H1 (cell line): Measurements from ENCODE around the gene NOS2. TPM values are rescaled to one million over a fixed set of nuclear protein-coding genes. Genes with fewer than 3 reads are reported as not detected.
"Not testable (repeated sequence)": the region's sequence is repeated elsewhere in the genome, so short reads cannot be mapped to it uniquely, and the experiment has no call there.

Experiments
- CTCF ChIA-PET: fragments of 300-600 bp; sonication (Branson Sonifier 250); formaldehyde crosslinking; loops from one replicate; lab custom pipeline; 2021; ENCODE audit not compliant: partially characterized antibody; lab: Charles Lee
- POLR2A ChIA-PET: fragments of 300-600 bp; sonication (Branson Sonifier 250); formaldehyde crosslinking; loops from one replicate; lab custom pipeline; 2021; ENCODE audit warnings: inconsistent platforms; ENCODE audit not compliant: partially characterized antibody; lab: Charles Lee
- DNase-seq, 2 experiments: peaks; one replicate each; pipeline versions ENCODE4 v3.0.0 to v3.0.0-alpha.2; 2010 to 2022; ENCODE audit warnings: low spot score in 2 of 2, low read depth in 1 of 2, mixed read lengths in 1 of 2
- FAIRE-seq: peaks from 2 replicates; lab custom pipeline; 2011; peaks lifted over from hg19 to GRCh38; lab: Jason Lieb, UNC
- H2AFZ ChIP-seq: 2 replicates; pipeline ENCODE4 v1.8.1; 2012; ENCODE audit warnings: low read length, inconsistent platforms
- H2AK5ac ChIP-seq: 2 replicates; pipeline ENCODE4 v1.6.1; 2013; ENCODE audit warnings: low read depth, low read length
- H2BK120ac ChIP-seq: replicated peaks from 2 replicates; pipeline ENCODE3; 2013; ENCODE audit warnings: low read depth, low read length, inconsistent platforms
- H2BK12ac ChIP-seq: 2 replicates; pipeline ENCODE4 v1.6.1; 2013; ENCODE audit warnings: low read depth, low read length
- H2BK15ac ChIP-seq: 2 replicates; pipeline ENCODE4 v1.6.1; 2013; ENCODE audit warnings: low read length
- H2BK20ac ChIP-seq: 2 replicates; pipeline ENCODE4 v1.6.1; 2013; ENCODE audit warnings: low read length
- H2BK5ac ChIP-seq: 2 replicates; pipeline ENCODE4 v1.6.1; 2013; ENCODE audit warnings: low read depth, low read length
- H3K14ac ChIP-seq: 2 replicates; pipeline ENCODE4 v1.6.1; 2013; ENCODE audit warnings: inconsistent platforms; ENCODE audit not compliant: insufficient read length
- H3K18ac ChIP-seq: 2 replicates; pipeline ENCODE4 v1.6.1; 2013; ENCODE audit warnings: low read length; ENCODE audit errors: extremely low read depth
- H3K23ac ChIP-seq: 2 replicates; pipeline ENCODE4 v1.6.1; 2013; ENCODE audit warnings: inconsistent platforms; ENCODE audit not compliant: insufficient read length
- H3K23me2 ChIP-seq: 2 replicates; pipeline ENCODE4 v1.6.1; 2013; ENCODE audit warnings: low read depth, low read length
- H3K27ac ChIP-seq: 2 replicates; pipeline ENCODE4 v1.6.1; 2011; ENCODE audit warnings: low read depth, low read length, inconsistent platforms
- H3K27me3 ChIP-seq, 4 experiments: replicated peaks in 1 of 4; 1 replicate in 1 of 4; 2 replicates in 3 of 4; pipeline versions ENCODE4 v1.6.1 to v1.8.1; 2011 to 2013; ENCODE audit warnings: low read length in 3 of 4, mild to moderate bottlenecking in 3 of 4, inconsistent platforms in 2 of 4, mixed read lengths in 2 of 4, moderate library complexity in 1 of 4; ENCODE audit not compliant: control insufficient read depth in 3 of 4, insufficient read depth in 3 of 4; ENCODE audit errors: extremely low read depth in 1 of 4
- H3K36me3 ChIP-seq, 4 experiments: 2 replicates each; pipeline versions ENCODE4 v1.6.1 to v1.8.1; 2011 to 2013; ENCODE audit warnings: mild to moderate bottlenecking in 4 of 4, low read length in 3 of 4, moderate library complexity in 2 of 4, control low read depth in 1 of 4, inconsistent platforms in 1 of 4; ENCODE audit not compliant: insufficient read depth in 4 of 4, control insufficient read depth in 2 of 4
- H3K4ac ChIP-seq: replicated peaks from 2 replicates; pipeline ENCODE3; 2013; ENCODE audit warnings: low read length, low read depth, mixed read lengths, inconsistent platforms; ENCODE audit not compliant: insufficient read length
- H3K4me1 ChIP-seq, 4 experiments: replicated peaks in 1 of 4; 1 replicate in 1 of 4; 2 replicates in 3 of 4; pipeline versions ENCODE4 v1.6.1 to v1.8.1; 2011 to 2013; ENCODE audit warnings: low read length in 3 of 4, inconsistent platforms in 2 of 4, mixed read lengths in 1 of 4; ENCODE audit not compliant: insufficient read depth in 4 of 4, control insufficient read depth in 3 of 4
- H3K4me2 ChIP-seq, 2 experiments: 2 replicates each; pipeline versions ENCODE4 v1.6.1 to v1.8.1; 2011 to 2013; ENCODE audit warnings: low read depth in 2 of 2, low read length in 2 of 2, control low read depth in 1 of 2, inconsistent platforms in 1 of 2, mild to moderate bottlenecking in 1 of 2; ENCODE audit not compliant: insufficient read depth in 1 of 2
- H3K4me3 ChIP-seq, 4 experiments: fragments of 200-600, 300-600 bp in 1 of 4; sonication (generic), shearing (Covaris generic), sonication (Bioruptor Twin) in 1 of 4; 2 replicates each; pipeline versions ENCODE4 v1.5.1 to v1.8.1; 2011 to 2016; ENCODE audit warnings: low read length in 4 of 4, low read depth in 3 of 4, control low read depth in 2 of 4, inconsistent platforms in 2 of 4, mild to moderate bottlenecking in 2 of 4, mixed read lengths in 1 of 4, moderate library complexity in 1 of 4; ENCODE audit not compliant: insufficient read depth in 2 of 4; ENCODE audit errors: extremely low read depth in 1 of 4
- H3K56ac ChIP-seq: replicated peaks from 2 replicates; pipeline ENCODE3; 2013; ENCODE audit warnings: low read depth, mild to moderate bottlenecking, mixed read lengths, low read length, inconsistent platforms; ENCODE audit not compliant: insufficient read length
- H3K79me1 ChIP-seq: 2 replicates; pipeline ENCODE4 v1.6.1; 2013; ENCODE audit warnings: low read depth, low read length, control low read depth
- H3K79me2 ChIP-seq, 2 experiments: 2 replicates each; pipeline versions ENCODE4 v1.6.1 to v1.8.1; 2012 to 2013; ENCODE audit warnings: low read length in 2 of 2, mild to moderate bottlenecking in 2 of 2, inconsistent platforms in 1 of 2; ENCODE audit not compliant: insufficient read depth in 2 of 2, control insufficient read depth in 1 of 2
- H3K9ac ChIP-seq, 4 experiments: replicated peaks in 1 of 4; 1 replicate in 1 of 4; 2 replicates in 3 of 4; pipeline versions ENCODE4 v1.6.1 to v1.8.1; 2011 to 2013; ENCODE audit warnings: low read depth in 3 of 4, low read length in 3 of 4, control low read depth in 2 of 4, mild to moderate bottlenecking in 2 of 4, moderate library complexity in 2 of 4, inconsistent platforms in 1 of 4; ENCODE audit errors: extremely low read depth in 1 of 4
- H3K9me3 ChIP-seq, 2 experiments: 2 replicates each; pipeline versions ENCODE4 v1.6.1 to v1.8.1; 2012 to 2013; ENCODE audit warnings: mild to moderate bottlenecking in 2 of 2, moderate library complexity in 2 of 2, control low read depth in 1 of 2, inconsistent platforms in 1 of 2, low read depth in 1 of 2, low read length in 1 of 2, mixed read lengths in 1 of 2; ENCODE audit not compliant: insufficient read depth in 2 of 2
- H4K20me1 ChIP-seq, 2 experiments: replicated peaks in 1 of 2; 2 replicates each; pipeline versions ENCODE3 to v1.8.1; 2011 to 2013; ENCODE audit warnings: inconsistent platforms in 2 of 2, low read length in 2 of 2, mild to moderate bottlenecking in 1 of 2; ENCODE audit not compliant: insufficient read depth in 2 of 2, control insufficient read depth in 1 of 2
- H4K5ac ChIP-seq: 2 replicates; pipeline ENCODE4 v1.6.1; 2013; ENCODE audit warnings: low read length, low read depth, mixed read lengths, inconsistent platforms; ENCODE audit not compliant: insufficient read length
- H4K8ac ChIP-seq: 2 replicates; pipeline ENCODE4 v1.8.0; 2013; ENCODE audit warnings: mild to moderate bottlenecking, moderate library complexity, low read length, inconsistent platforms; ENCODE audit not compliant: insufficient read depth; ENCODE audit errors: extremely low read depth
- H4K91ac ChIP-seq: replicated peaks from 2 replicates; pipeline ENCODE3; 2013; ENCODE audit warnings: low read length, mixed read lengths, inconsistent platforms; ENCODE audit not compliant: insufficient read length
- WGBS, 2 experiments: shearing (Covaris generic) in 1 of 2; methylation state at CpG; one replicate each; pipeline versions ENCODE4 v1.1.6 to v1.1.7; 2013 to 2015; ENCODE audit warnings: low lambda C conversion rate in 2 of 2, mixed read lengths in 2 of 2, inconsistent platforms in 1 of 2, low coverage in 1 of 2, missing lambda C conversion rate in 1 of 2; ENCODE audit not compliant: insufficient replicate concordance in 2 of 2, insufficient coverage in 1 of 2, insufficient read length in 1 of 2; ENCODE audit errors: extremely low coverage in 1 of 2, missing lambda C conversion rate in 1 of 2; 5-methylcytosine and 5-hydroxymethylcytosine counted together
- polyA plus RNA-seq, 7 experiments: library from polyadenylated mRNA; depleted of rRNA in 3 of 7; stranded (reverse) in 5 of 7; unstranded in 2 of 7; fragments of >200 nt in 5 of 7; fragments of 200-250 nt in 2 of 7; gene quantifications; 1 replicate in 5 of 7; 2 replicates in 1 of 7; 4 replicates in 1 of 7; pipeline versions ENCODE4 v1.2.1 to v1.2.3, GENCODE V29; 2011 to 2013; ENCODE audit warnings: missing spikeins in 2 of 7, mixed read lengths in 2 of 7
- total RNA-seq: library from RNA; stranded (reverse); fragmentation: NEBNext Ultra II Directional; extraction: Animal tissue kit (Norgen Biotek cat#: 25700); gene quantifications from 2 replicates; pipeline ENCODE4 v1.2.1, GENCODE V29; 2021

NOS2 gene
- total and polyA plus RNA-seq, 2 of the 8 experiments (the other 6 are each of a cell fraction or from before 2014, with no cell fraction given): 1.0 to 1.9 TPM

- FAIRE-seq, H3K23ac ChIP-seq: not testable (repeated sequence)
- WGBS, 2 experiments: 92% methylated on average over 2 of the region's 3 CpGs; no CpG with 5 or more reads in 1 of the 2 experiments
Observed at GRCh38 chr17:27838607-27839006, 38.3 kb upstream of the NOS2 start.

GRCh38 chr17:27837769-27838168 is 37.4 kb upstream of the NOS2 start:
- H3K23me2 ChIP-seq, H2AK5ac ChIP-seq, H2BK5ac ChIP-seq, POLR2A ChIA-PET, H3K14ac ChIP-seq, FAIRE-seq, H3K4me2 ChIP-seq, H2AFZ ChIP-seq, H2BK12ac ChIP-seq, H3K56ac ChIP-seq, H3K18ac ChIP-seq, H2BK15ac ChIP-seq, H3K27me3 ChIP-seq, H2BK20ac ChIP-seq, H3K4ac ChIP-seq, H3K9ac ChIP-seq, H3K9me3 ChIP-seq, H4K20me1 ChIP-seq, H3K4me3 ChIP-seq, H3K27ac ChIP-seq, H3K23ac ChIP-seq, H2BK120ac ChIP-seq, H4K5ac ChIP-seq, H3K79me1 ChIP-seq, H4K91ac ChIP-seq, H4K8ac ChIP-seq, H3K79me2 ChIP-seq, DNase-seq, H3K4me1 ChIP-seq, H3K36me3 ChIP-seq: not testable (repeated sequence)
- CTCF ChIA-PET: interaction anchor here (1.5 kb wide), 1 partner anchor 33 kb away, joined by 6 read pairs; no protein-coding TSS in a partner anchor
- WGBS, 2 experiments: 90% methylated on average over 1 of the region's 1 CpG; no CpG with 5 or more reads in 1 of the 2 experiments

More at GRCh38 chr17:27838607-27839006, 38.3 kb upstream of the NOS2 start:
- H2AK5ac ChIP-seq, H3K79me2 ChIP-seq, H3K27ac ChIP-seq, H4K91ac ChIP-seq, H3K27me3 ChIP-seq, H2BK20ac ChIP-seq, H3K79me1 ChIP-seq, H3K9me3 ChIP-seq, H4K8ac ChIP-seq, H3K9ac ChIP-seq, H4K20me1 ChIP-seq, H3K23me2 ChIP-seq, H2BK120ac ChIP-seq, CTCF ChIA-PET, POLR2A ChIA-PET, H3K18ac ChIP-seq, H3K4me3 ChIP-seq, H3K4me2 ChIP-seq, DNase-seq, H3K4ac ChIP-seq, H2BK5ac ChIP-seq, H3K56ac ChIP-seq, H4K5ac ChIP-seq, H3K14ac ChIP-seq, H3K36me3 ChIP-seq, H2BK12ac ChIP-seq, H3K4me1 ChIP-seq, H2BK15ac ChIP-seq, H2AFZ ChIP-seq: not testable (repeated sequence)
